GM19328 (cell line): ENCODE results near the gene ASH1L.
"Not testable (repeated sequence)": the region's sequence is repeated elsewhere in the genome, so short reads cannot be mapped to it uniquely, and the experiment has no call there.

Experiments used
- ATAC-seq: cut with Tn5 transposase; IDR thresholded peaks from one replicate; pipeline ENCODE4 v1.9.1; 2021; ENCODE audit warnings: mild to moderate bottlenecking, moderate library complexity; ENCODE audit not compliant: unreplicated experiment

ASH1L gene

DNA sequence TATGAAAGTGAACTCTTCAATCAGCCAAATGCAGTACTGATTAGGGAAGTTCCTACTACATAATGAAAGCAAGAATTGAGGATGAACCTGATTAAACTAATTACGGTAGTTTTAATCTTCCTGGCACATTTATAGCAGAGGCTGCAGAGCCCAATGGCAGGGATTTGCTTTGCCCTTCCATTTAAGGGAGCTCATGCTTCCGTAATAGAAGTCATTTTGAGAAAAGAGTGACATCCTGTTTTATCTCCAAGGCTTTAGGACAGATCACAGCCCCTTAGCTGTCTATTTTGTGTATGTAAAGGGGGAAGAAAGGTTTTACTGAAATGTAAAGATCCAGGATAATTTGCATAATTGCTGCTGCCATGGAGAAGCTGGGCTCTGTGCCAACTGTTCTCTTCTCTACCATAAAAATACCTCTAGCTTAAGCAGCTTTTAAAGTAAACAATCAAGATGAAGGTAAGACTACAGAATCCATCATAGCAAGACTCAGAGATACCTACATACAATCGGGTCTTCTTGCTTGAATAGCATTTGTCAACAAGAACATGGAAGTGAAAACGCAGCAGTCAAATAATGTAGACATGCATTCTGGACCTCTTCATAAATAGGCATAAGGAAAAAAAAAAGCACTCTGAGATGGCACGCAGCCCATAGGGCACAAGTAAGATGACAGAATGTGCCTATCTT is 62.5 kb downstream of the ASH1L start:
- ATAC-seq, result no peak

DNA sequence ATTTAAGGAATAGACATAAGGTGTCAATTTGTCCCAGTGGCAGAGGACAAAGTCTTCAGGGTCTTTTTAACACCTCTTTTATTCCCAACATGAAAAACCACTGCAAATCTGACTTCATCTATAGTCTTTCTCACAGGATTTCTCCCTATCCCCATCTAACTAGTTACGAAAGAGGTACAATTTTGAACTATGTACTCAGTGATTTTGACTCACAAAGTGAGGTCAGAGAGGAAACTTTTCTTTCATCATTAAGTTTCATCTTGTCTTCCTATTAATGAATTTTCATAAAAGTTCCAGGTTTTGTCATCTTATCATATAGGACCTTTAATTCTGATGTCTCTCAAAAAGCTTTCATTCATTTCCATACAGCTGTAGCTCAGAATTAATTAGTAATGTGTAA is 63.3 kb downstream of the ASH1L start:
- ATAC-seq, result no peak

DNA sequence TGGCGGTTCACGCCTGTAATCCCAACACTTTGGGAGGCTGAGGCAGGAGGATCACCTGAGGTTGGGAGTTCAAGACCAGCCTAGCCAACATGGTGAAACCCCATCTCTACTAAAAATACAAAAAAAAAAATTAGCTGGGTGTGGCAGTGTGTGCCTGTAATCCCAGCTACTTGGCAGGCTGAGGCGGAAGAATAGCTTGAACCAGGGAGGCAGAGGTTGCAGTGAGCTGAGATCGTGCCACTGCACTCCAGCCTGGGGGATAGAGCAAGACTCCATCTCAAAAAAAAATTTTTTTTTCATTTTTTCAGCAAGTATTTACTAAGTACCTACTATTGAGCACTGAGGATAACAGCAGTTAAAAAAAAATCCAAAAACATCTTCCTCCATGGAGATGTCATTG is 69.0 kb downstream of the ASH1L start:
- not testable (repeated sequence) for ATAC-seq

DNA sequence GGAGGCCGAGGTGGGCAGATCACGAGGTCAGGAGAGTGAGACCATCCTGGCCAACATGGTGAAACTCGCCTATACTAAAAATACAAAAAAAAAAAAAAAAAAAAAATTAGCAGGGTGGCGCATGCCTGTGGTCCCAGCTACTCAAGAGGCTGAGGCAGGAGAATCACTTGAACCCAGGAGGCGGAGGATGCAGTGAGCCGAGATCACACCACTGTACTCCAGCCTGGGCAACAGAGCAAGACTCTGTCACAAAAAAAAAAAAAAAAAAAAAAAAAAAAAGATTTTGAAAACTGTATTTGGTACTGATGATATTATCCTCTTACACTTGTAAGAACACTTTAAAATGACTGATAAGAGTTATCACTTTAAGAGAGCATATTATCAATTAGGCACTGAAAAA is 74.2 kb downstream of the ASH1L start:
- not testable (repeated sequence) for ATAC-seq

DNA sequence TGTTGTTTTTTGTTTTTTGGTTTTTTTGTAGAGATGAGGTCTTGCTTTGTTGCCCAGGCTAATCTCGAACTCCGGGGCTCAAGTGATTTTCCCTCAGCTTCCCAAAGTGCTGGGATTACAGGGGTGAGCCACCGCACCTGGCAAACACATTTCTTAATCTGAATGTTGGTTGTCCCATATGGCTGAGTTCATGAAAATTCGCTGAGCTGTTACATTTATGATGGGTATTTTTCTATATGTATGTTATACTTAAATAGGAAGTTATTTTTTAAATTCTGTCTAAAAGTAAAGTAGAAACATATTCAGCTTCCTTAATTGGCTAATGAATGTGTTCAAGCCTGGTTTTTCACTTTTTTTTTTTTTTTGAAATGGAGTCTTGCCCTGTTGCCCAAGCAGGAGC is 75.1 kb downstream of the ASH1L start:
- ATAC-seq, result no peak

DNA sequence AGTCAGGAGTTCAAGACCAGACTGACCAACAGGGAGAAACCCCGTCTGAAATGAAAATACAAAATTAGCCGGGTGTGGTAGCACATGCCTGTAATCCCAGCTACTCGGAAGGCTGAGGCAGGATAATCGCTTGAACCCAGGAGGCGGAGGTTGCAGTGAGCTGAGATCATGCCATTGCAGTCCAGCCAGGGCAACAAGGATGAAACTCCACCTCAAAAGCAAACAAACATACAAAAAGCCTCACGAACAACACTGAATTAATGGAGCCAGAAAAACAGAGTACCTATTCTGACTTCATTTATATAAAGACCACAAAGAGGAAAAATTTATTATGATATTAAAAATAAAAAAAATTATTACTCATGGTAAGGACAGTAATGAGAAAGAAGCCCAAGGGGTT is 75.7 kb downstream of the ASH1L start:
- not testable (repeated sequence) for ATAC-seq

DNA sequence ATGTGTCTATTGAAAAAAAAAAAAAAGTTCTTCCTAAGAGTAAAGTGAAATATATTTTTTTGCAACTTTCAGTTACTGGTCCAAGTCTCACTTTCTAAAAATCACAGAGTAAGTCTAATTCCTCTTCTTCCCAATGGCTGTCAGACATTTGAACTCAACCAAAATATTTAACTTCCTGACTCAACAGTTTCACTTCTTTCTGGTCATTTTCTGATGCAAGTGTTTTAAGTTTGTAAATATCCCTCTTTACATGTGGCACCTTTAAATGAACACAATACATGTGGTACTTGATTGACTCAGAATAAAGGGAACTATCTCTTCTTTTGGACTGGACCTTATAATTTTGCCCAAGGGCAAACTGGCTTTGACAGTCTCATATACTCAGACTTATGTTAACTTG is 76.7 kb downstream of the ASH1L start:
- ATAC-seq, result no peak

DNA sequence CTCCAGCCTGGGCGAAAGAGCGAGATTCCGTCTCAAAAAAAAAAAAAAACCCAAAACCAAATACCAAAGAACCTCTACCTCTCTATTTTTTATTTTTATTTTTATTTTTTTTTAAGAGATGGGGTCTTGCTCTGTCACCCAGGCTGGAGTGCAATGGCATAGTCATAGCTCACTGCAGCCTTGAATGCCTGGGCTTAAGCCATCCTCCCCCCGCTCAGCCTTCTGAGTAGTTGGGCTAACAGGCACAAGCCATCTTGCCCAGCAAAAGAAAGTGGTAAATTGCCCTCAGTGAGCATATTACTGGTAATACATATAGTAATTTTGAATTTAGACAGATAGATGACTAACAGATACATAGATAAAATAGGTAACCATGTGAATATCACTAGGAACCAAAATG is 77.4 kb downstream of the ASH1L start:
- ATAC-seq, result no peak

DNA sequence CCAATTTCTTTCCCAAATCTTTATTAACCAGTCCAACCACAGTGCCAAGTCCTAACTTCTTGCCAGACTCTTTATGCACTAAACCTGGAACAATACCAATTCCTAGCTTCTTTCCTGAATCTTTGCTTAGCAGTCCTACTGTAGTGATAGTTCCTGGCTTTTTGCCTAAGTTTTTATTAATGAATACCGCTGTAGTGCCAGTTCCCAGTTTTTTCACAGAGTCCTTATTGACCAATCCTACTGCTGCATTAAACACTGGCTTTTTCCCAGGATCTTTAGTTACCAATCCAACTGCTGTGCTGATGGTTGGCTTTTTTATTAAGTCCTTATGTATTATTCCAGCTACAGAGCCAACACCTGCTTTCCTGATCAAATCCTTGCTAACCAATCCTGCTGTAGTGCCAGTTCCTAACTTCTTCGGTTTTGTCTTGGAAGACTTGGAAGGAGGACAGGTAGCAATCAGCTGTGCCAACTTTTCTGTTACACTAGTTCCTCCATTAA is 80.8 kb downstream of the ASH1L start:
- no peak for ATAC-seq

DNA sequence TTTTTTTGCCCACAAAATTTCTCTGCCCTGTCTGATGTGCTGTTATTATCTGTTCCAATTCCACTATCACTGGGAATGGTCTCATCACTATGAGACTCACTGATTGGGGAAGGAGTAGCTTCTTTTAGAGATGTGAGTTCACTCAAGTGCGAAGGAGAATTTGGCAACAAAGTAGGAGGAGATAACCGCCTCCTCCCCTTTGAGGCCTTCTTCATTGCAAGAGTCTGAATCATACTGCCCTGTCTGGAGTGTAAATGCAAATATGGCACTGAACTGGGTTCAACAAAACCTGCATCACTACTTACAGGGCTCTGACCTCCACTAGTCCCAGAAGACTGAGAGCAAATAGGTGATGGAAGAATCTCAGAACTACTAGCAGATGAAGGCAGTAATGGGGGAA is 83.4 kb downstream of the ASH1L start:
- ATAC-seq, result no peak

DNA sequence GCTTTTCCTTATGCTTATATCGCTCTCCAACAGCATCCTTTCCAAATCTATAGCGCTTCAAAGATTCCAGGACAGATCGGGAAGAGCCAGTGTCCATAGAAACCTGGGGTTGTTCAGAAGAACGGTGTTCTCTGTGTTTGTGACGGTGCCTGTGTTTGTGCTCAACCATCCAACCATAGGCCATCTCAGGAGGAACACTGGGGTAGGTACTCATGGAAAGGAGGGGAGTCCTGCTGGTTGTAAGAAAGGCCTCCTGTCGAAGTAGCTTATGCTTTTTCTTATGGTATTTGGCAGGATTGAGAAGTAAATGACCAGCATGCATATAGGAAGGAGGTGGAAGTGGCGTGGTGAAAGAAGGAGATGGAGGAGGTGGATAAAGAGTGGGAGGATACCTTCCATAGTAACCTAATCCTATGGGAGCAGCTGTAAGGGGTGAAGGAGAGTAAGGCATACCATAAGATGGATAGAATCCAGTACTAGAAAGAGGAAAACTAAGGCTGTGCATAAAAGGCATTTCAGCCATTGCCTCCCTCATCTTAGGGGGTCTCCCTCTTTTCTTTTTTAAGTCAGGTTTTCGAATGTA is 84.2 kb downstream of the ASH1L start:
- ATAC-seq, result no peak

DNA sequence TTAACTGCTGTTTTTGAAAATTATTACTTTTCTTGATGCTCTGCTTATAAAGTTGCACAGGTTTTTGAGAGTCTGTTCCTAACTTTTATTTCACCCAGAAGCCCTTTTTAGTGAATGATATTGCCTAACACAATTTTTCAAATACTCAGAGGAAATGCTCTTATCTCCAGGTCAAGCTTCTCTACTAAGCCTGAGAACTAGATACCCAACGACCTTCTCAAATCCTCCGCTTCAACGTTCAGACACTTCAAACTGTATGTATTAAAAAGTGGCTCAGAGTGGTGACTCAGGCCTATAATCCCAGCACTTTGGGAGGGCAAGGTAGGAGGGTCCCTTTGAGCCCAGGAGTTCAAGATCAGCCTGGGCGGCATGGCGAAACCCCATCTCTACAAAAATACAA is 88.5 kb downstream of the ASH1L start:
- no peak for ATAC-seq

DNA sequence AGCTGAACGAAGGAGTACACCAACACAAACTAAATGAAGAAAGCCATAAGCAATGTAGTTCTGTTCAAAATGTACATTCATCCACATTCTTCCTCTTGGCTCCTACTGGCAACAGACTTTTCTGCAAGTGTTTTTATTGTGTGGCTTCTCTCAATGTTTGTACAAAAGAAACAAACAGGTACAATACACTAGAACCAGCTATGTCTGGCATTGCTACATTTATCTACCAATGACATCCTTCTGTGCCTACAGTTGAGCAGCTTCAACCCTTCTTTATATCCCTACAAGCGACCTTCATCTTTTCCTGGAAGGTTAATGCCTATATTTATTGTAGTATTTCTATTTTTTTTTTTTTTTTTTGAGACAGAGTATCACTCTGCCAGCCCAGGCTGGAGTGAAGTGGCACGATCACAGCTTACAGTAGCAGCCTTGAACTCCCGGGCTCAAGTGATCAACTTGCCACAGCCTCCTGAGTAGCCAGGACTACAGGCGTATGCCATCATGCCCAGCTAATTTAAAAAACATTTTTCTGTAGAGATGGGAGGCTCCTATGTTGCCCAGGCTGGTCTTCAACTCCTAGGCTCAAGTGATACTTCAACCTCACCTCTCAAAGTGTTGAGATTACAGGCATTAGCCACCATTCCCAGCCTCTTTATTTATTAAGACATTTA is 89.3 kb downstream of the ASH1L start:
- no peak for ATAC-seq

DNA sequence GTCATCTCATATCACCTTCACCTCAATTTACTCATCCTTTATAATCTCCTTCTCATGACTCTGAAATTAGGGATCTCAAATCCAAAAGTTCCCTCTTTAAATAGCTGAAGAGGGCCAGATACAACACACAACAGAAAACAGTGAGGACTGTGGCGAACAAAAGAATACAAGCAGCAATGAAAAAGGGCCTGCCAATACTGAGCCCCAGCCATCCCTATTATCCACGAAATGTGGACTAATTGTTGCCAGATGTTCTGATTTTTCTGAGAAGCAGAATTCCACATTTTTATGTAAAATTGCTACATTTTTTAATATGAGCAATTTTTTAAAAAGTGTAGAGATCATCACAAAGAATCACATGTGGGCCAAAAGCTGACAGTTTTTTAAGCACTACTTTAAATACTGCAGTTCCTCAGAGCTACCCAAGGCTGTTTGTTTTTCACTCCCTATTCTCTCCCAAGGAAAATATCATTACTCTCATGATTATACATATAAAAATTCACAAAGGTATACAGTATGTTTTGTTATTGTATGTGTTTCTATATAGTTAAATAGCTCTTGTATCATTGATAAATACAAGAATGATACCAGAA is 90.0 kb downstream of the ASH1L start:
- no peak for ATAC-seq

DNA sequence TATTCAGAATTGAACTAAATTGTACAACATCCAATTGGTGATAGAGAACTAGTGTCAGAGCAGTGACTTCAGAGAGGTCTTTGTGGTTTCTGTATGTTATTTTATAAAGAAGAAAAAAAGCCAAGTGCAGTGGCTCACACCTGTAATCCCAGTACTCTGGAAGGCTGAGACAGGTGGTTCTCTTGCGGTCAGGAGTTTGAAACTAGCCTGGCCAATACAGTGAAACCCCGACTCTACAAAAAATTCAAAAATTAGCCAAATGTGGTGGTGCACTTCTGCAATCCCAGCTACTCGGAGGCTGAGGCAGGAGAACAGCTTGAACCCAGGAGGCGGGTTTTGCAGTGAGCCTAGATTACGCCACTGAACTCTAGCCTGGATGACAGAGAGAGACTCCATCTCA is 90.7 kb downstream of the ASH1L start:
- ATAC-seq, result no peak

DNA sequence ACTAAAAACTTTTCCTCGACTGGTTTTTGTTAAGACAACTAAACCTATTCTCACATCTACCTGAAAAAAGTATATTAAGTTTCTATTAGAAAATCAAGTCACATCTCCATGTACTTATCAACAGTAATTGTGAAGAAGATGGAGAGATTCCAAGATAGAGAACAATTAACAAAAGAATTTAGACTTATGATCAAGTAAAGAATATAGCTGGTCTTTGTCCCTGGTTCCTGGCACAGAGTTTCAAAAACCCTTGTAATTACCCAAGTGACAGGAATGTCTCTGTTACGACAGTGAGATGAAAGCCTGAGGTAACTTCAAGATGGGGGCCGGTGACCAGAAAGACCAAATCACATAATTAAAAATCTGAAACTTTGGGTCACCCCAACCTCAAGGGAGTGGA is 91.6 kb downstream of the ASH1L start:
- ATAC-seq, result no peak

DNA sequence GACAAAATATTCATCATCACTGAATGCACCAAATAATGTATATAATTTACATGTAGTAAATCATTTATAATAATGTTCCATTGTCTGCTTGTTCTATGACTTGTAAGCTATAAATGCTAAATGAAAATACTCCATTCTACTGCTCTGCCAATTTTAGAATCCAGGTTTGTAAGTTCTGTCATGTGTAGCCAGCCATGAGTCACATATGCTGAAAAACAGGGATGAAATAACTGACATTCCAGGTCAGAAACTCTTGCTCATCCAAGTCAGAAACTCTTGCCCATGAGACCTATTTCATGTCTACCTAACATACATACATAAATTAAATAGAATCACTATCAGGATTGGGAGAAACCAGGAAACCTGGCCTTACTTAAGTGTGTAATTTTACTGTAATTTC is 95.6 kb downstream of the ASH1L start:
- ATAC-seq, result no peak

DNA sequence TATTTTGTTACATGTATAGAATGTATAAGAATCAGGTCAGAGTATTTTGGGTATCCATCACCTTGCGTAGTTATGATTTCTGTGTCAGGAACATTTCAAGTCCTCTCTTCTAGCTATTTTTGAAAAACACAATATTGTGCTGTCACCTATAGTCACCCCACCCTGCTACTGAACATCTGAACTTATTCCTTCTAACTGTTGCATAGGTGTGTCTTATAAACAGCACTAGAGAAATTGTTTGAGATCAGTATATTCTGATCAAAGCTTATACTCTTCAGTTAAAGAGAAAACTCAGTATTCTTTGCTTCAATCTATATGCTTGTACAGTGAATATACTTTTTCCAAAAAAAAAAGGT is 96.0 kb downstream of the ASH1L start:
- no peak for ATAC-seq

DNA sequence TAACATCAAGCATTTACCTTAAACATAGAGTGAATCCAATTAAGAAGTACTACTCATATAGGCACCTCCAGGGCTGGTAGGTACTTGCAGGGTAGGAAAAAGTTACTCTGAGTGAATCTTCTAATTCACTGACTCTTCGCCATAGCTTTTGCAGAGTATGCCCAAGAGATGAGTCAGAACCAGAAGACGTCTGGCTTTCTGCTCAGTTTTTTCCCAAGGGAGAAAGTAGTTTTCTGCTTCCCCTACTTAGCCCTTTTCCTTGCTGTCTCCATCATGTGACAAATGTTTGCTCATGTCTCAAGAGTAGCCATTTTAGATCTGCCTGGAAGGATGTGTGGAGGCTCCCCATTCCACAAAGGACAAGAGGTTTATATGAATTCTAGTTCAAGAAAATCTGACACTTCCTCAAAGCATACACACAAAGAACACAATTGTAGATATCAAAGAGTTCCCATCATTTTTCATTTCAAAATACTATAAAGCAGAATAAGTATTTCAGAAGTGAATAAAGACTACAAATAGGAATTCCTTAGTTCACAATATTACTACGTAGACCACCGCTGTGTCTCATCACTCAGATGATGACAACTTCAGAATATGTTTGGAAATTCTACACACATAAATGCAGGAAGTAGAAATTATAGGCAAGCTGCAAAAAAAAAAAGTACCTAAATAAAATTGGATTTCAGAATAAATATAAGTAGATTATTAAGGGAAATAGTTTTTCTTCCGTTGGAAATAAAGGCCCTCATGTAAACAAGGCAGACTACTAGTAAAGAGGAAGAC is 98.5 kb downstream of the ASH1L start:
- no peak for ATAC-seq

DNA sequence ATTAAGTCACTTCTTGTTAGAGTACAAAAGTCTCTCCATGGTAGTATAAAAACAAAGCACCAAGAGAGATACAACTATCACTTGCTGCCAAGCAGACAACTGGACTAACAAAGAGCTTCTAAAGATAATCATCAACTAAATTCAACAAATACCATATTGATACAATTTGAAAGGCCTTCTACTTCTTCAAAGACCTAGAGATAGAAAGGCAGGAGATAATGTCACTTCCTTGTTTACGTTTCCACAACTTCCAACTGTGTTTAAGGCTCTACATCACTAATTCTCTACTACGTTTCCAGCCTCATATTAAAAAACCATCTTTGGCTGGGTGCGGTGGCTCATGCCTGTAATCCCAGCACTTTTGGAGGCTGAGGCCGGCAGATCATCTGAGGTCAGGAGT is 104.5 kb downstream of the ASH1L start:
- ATAC-seq, result no peak

DNA sequence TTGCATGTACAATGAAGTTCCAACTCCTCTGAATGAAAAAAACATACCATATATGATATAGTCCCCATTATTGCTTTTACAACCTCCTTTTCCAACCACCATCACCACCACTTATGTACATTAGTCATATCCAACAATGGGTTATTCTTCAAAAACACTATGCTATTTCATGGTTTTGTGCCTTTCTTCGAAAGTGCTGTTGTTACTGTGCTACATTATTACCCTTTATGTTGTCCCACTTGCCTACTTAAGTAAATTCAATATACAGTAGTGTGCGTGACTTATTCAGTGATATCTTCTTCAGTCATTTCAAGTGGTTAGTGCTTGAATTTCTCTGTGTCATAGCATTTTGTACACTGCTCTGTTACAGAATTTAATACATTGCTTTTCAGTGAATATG is 105.3 kb downstream of the ASH1L start:
- ATAC-seq, result no peak
